Measurements from ENCODE around the gene PITHD1.

- no peak for TF ChIP-seq CTCF (IDR thresholded peaks at IDR 0.05)
- TF ChIP-seq POLR2A (IDR thresholded peaks at IDR 0.05): peak; percentile 85
Measured at GRCh38 chr1:23743287-23744152, 34.7 kb upstream of the PITHD1 start, which contains the start of gene ELOA.
